ENCODE measurements around the gene TRIM45. TPM values are rescaled to one million over a fixed set of nuclear protein-coding genes. Genes with fewer than 3 reads are reported as not detected.

TRIM45 gene
- total RNA-seq, 1 experiment from 2014 or later: 11.7 TPM

- peaks cover 4% of the 10 kb centered on the region; the same call in 1 of the 2 replicates for H3K79me2 ChIP-seq (ENCODE audit: insufficient read depth, low read length)
- no peak overlapping the region for H2BK12ac ChIP-seq (ENCODE audit: insufficient read length, low read depth, low read length)
- H3K4me2 ChIP-seq (ENCODE audit: insufficient read depth, insufficient read length, low read length): no peak overlapping the region
- H3K9ac ChIP-seq (ENCODE audit: extremely low read depth, insufficient read length, low read length): no peak overlapping the region
- no peak overlapping the region for H3K14ac ChIP-seq (ENCODE audit: insufficient read depth, low read length)
- peak overlapping the region in 1 of 2 experiments; percentile 52; a peak in 1 of 5 replicates for H3K4me3 Mint-ChIP-seq
- H2BK5ac ChIP-seq (ENCODE audit: insufficient read length, low read length): no peak overlapping the region
- H2BK120ac ChIP-seq (ENCODE audit: low read depth, low read length, poor library complexity, severe bottlenecking): no peak overlapping the region
- H3K9me3 Mint-ChIP-seq: no peaks in the 10 kb centered on the region
- H3K27ac Mint-ChIP-seq: peak overlapping the region in 1 of 3 experiments; percentile 10; a peak in 1 of 7 replicates
- H3K4me1 ChIP-seq (ENCODE audit: insufficient read depth, low read length): no peaks in the 10 kb centered on the region
- TF ChIP-seq, protein P1, sequence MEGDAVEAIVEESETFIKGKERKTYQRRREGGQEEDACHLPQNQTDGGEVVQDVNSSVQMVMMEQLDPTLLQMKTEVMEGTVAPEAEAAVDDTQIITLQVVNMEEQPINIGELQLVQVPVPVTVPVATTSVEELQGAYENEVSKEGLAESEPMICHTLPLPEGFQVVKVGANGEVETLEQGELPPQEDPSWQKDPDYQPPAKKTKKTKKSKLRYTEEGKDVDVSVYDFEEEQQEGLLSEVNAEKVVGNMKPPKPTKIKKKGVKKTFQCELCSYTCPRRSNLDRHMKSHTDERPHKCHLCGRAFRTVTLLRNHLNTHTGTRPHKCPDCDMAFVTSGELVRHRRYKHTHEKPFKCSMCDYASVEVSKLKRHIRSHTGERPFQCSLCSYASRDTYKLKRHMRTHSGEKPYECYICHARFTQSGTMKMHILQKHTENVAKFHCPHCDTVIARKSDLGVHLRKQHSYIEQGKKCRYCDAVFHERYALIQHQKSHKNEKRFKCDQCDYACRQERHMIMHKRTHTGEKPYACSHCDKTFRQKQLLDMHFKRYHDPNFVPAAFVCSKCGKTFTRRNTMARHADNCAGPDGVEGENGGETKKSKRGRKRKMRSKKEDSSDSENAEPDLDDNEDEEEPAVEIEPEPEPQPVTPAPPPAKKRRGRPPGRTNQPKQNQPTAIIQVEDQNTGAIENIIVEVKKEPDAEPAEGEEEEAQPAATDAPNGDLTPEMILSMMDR (conservative IDR thresholded peaks at IDR 0.05): peak; percentile 83
- H4K5ac ChIP-seq (ENCODE audit: insufficient read length, low read depth, low read length): no peak overlapping the region
- H2BK20ac ChIP-seq (ENCODE audit: low read depth, low read length, poor library complexity, severe bottlenecking): no peak overlapping the region
- no peak overlapping the region for H2AK5ac ChIP-seq (ENCODE audit: insufficient read length, low read length)
- no peak overlapping the region for H3K23ac ChIP-seq (ENCODE audit: insufficient read length, low read depth, low read length)
- H3K27ac ChIP-seq (ENCODE audit: insufficient read length, low read depth, low read length): no peak overlapping the region
- no peak overlapping the region for H2BK15ac ChIP-seq (ENCODE audit: low read depth, low read length)
- H3K36me3 Mint-ChIP-seq (ENCODE audit: insufficient read depth in 1 of 3, low read depth in 3 of 3): peaks cover 20 to 52% (median 38%) of the 10 kb centered on the region in 3 experiments; a peak in 6 of 7 replicates
- WGBS (ENCODE audit: extremely low coverage, insufficient read length, low lambda C conversion rate): no CpG with 5 or more reads among the region's 6 CpGs
- H3K27me3 ChIP-seq (ENCODE audit: insufficient read depth, low read length): no peaks in the 10 kb centered on the region
- no peak overlapping the region for H3K4ac ChIP-seq (ENCODE audit: low read depth, low read length)
- DNase-seq: peak; percentile 38
- no peak overlapping the region for H3K56ac ChIP-seq (ENCODE audit: insufficient read length, low read depth, low read length)
- no peak overlapping the region for H2AFZ ChIP-seq (ENCODE audit: low read length)
- no peaks in the 10 kb centered on the region for H4K20me1 ChIP-seq (ENCODE audit: control insufficient read depth, insufficient read depth, insufficient read length)
- no peaks in the 10 kb centered on the region for H3K27me3 Mint-ChIP-seq (ENCODE audit: low read depth)
- no peak overlapping the region for H3K18ac ChIP-seq (ENCODE audit: insufficient read length, low read depth, low read length)
- no peak overlapping the region for H3T11ph ChIP-seq (ENCODE audit: low read length)
- H4K91ac ChIP-seq (ENCODE audit: insufficient read length, low read depth, low read length): no peak overlapping the region
- H3K79me1 ChIP-seq (ENCODE audit: insufficient read depth, low read depth, low read length, poor library complexity, severe bottlenecking): no peaks in the 10 kb centered on the region
- H3K9me3 ChIP-seq (ENCODE audit: control insufficient read depth, low read depth, low read length): no peaks in the 10 kb centered on the region
- no peaks in the 10 kb centered on the region for H3K4me1 Mint-ChIP-seq
- H4K8ac ChIP-seq (replicated peaks; ENCODE audit: insufficient read length, low read depth, low read length): no peak overlapping the region
- no peaks in the 10 kb centered on the region for H3K23me2 ChIP-seq (ENCODE audit: insufficient read length, low read depth, low read length, poor library complexity, severe bottlenecking)
These were observed 53.8 kb downstream of the TRIM45 start for GRCh38 chr1:117067533-117068370.

All from H9 (cell line).